HG03175 (cell line): ENCODE data around the gene HEXD.
"Not testable (repeated sequence)": the region's sequence is repeated elsewhere in the genome, so short reads cannot be mapped to it uniquely, and the experiment has no call there.

Source experiments
- ATAC-seq: cut with Tn5 transposase; IDR thresholded peaks from one replicate; pipeline ENCODE4 v1.9.1; 2021; ENCODE audit warnings: mild to moderate bottlenecking, moderate library complexity; ENCODE audit not compliant: unreplicated experiment

Gene HEXD

GRCh38 chr17:82457073-82457928, 39.2 kb downstream of the HEXD start:
- no peak for ATAC-seq

- ATAC-seq = no peak
These were observed 39.7 kb downstream of the HEXD start for GRCh38 chr17:82457929-82458178.

- ATAC-seq = peak; percentile 95
These were observed 40.2 kb downstream of the HEXD start, which contains the start of gene NARF for GRCh38 chr17:82458179-82458884. Gene NARF (plus strand): TSS chr17:82458741. CDS start chr17:82458804, 63 bp downstream.

- ATAC-seq = peak; percentile 6
These were observed 40.8 kb downstream of the HEXD start for GRCh38 chr17:82458885-82459424.

- not testable (repeated sequence) for ATAC-seq
These were observed 41.8 kb downstream of the HEXD start for GRCh38 chr17:82459936-82460335.

- ATAC-seq = no peak
These were observed 43.8 kb downstream of the HEXD start for GRCh38 chr17:82461827-82462524.

- ATAC-seq = no peak
These were observed 45.2 kb downstream of the HEXD start for GRCh38 chr17:82463391-82463790.

- ATAC-seq = no peak
These were observed 45.9 kb downstream of the HEXD start for GRCh38 chr17:82463925-82464566.

- ATAC-seq = no peak
These were observed 46.4 kb downstream of the HEXD start for GRCh38 chr17:82464567-82464929.

GRCh38 chr17:82465023-82465603, 47.0 kb downstream of the HEXD start:
- no peak for ATAC-seq

GRCh38 chr17:82468692-82469091, 50.5 kb downstream of the HEXD start:
- ATAC-seq = no peak

- ATAC-seq = no peak
These were observed 51.9 kb downstream of the HEXD start for GRCh38 chr17:82470065-82470464.

- no peak for ATAC-seq
These were observed 56.3 kb downstream of the HEXD start for GRCh38 chr17:82474223-82475010.

GRCh38 chr17:82475458-82475857, 57.3 kb downstream of the HEXD start:
- no peak for ATAC-seq

GRCh38 chr17:82477934-82478333, 59.8 kb downstream of the HEXD start:
- ATAC-seq = no peak

- no peak for ATAC-seq
These were observed 61.5 kb downstream of the HEXD start for GRCh38 chr17:82479602-82480001.

- ATAC-seq = no peak
These were observed 62.2 kb downstream of the HEXD start for GRCh38 chr17:82480318-82480717.

- ATAC-seq = no peak
These were observed 65.1 kb downstream of the HEXD start for GRCh38 chr17:82483204-82483660.

GRCh38 chr17:82483836-82484235, 65.7 kb downstream of the HEXD start:
- ATAC-seq = no peak
